Cardiac fibroblast (primary cell): ENCODE results near the gene LRRC74A.

ENCODE experiments used
- DNase-seq, 2 donors: peaks; one replicate each; pipeline versions ENCODE4 v3.0.0 to v3.0.0-alpha.2; 2010; ENCODE audit warnings: low read depth in 2 of 2
- H3K4me3 ChIP-seq, 2 donors: replicated peaks in 1 of 2; 1 replicate in 1 of 2; 2 replicates in 1 of 2; pipeline ENCODE4 v1.5.1; 2011; ENCODE audit warnings: low read depth in 2 of 2, low read length in 2 of 2, mild to moderate bottlenecking in 2 of 2, moderate library complexity in 1 of 2
- CTCF ChIP-seq: IDR thresholded peaks from one replicate; pipeline ENCODE4 v1.5.1; 2011; ENCODE audit warnings: low read depth, mild to moderate bottlenecking, low read length, inconsistent platforms

The LRRC74A gene

GRCh38 chr14:76780360-76780759 lies 45.8 kb upstream of the LRRC74A start:
- no peak overlapping the region for H3K4me3 ChIP-seq
- DNase-seq, result no peak
- no peak for TF ChIP-seq CTCF

GRCh38 chr14:76780875-76781647 lies 45.1 kb upstream of the LRRC74A start:
- TF ChIP-seq CTCF, result no peak
- no peak overlapping the region for H3K4me3 ChIP-seq
- DNase-seq, result peak in 1 of 2 donors; percentile 51

GRCh38 chr14:76781648-76782051 lies 44.6 kb upstream of the LRRC74A start:
- no peak for DNase-seq
- no peak for TF ChIP-seq CTCF
- no peak overlapping the region for H3K4me3 ChIP-seq

GRCh38 chr14:76782115-76782884 lies 43.9 kb upstream of the LRRC74A start:
- no peak for TF ChIP-seq CTCF
- no peak for DNase-seq
- H3K4me3 ChIP-seq, result no peak overlapping the region

- H3K4me3 ChIP-seq, result no peak overlapping the region
- no peak for TF ChIP-seq CTCF
- peak in 1 of 2 donors; percentile 53 for DNase-seq
These were observed 43.2 kb upstream of the LRRC74A start for GRCh38 chr14:76782885-76783566.

- no peak overlapping the region for H3K4me3 ChIP-seq
- DNase-seq, result no peak
- TF ChIP-seq CTCF, result no peak
These were observed 41.8 kb upstream of the LRRC74A start for GRCh38 chr14:76784266-76784874.
